Measurements from ENCODE around the gene SLC7A6. TPM values are rescaled to one million over a fixed set of nuclear protein-coding genes. Genes with fewer than 3 reads are reported as not detected.

Gene SLC7A6
- total and polyA plus RNA-seq, 2 experiments from 2014 or later = 17.3 to 20.9 TPM

GRCh38 chr16:68247932-68248331 is 16.4 kb upstream of the SLC7A6 start:
- H3K27ac ChIP-seq = no peak overlapping the region
- peaks cover 31% of the 10 kb centered on the region for H3K79me2 ChIP-seq (ENCODE audit: insufficient read depth)
- no peak overlapping the region for H3K4me3 ChIP-seq
- no peak overlapping the region for H2AFZ ChIP-seq
- H3F3A ChIP-seq (ENCODE audit: insufficient read depth) = no peaks in the 10 kb centered on the region
- no peak for DNase-seq
- H3K27me3 ChIP-seq (replicated peaks; ENCODE audit: insufficient read depth) = no peaks in the 10 kb centered on the region
- H3K9ac ChIP-seq = no peak overlapping the region
- no peaks in the 10 kb centered on the region for H3K9me3 ChIP-seq (ENCODE audit: low read depth)
- TF ChIP-seq EZH2phosphoT487 (IDR thresholded peaks at IDR 0.05; ENCODE audit: insufficient read depth, low read depth) = no peak
- TF ChIP-seq EZH2 (IDR thresholded peaks at IDR 0.05; ENCODE audit: insufficient read depth, poor library complexity, severe bottlenecking) = no peak
- H3K4me1 ChIP-seq (ENCODE audit: insufficient read depth) = peaks cover 10% of the 10 kb centered on the region
- H4K20me1 ChIP-seq (ENCODE audit: insufficient read depth) = no peaks in the 10 kb centered on the region
- no peaks in the 10 kb centered on the region for H3K9me2 ChIP-seq (ENCODE audit: insufficient read depth)
- WGBS, 2 experiments (ENCODE audit: low coverage in 1 of 2, low lambda C conversion rate in 2 of 2, missing lambda C conversion rate in 2 of 2) = 91 to 94% methylated on average over 4 of the region's 4 CpGs
- no peaks in the 10 kb centered on the region; the same call in 1 of the 2 replicates for H3K36me3 ChIP-seq (ENCODE audit: low read depth)
- no peak overlapping the region for H3K4me2 ChIP-seq (ENCODE audit: unreplicated experiment)
- in situ Hi-C loops (cut with MboI) = no loop called here

GRCh38 chr16:68249371-68249770 is 15.0 kb upstream of the SLC7A6 start:
- H4K20me1 ChIP-seq (ENCODE audit: insufficient read depth) = no peaks in the 10 kb centered on the region
- no peak overlapping the region for H3K4me2 ChIP-seq (ENCODE audit: unreplicated experiment)
- H3K36me3 ChIP-seq (ENCODE audit: low read depth) = no peaks in the 10 kb centered on the region; the same call in 1 of the 2 replicates
- WGBS, 2 experiments (ENCODE audit: low coverage in 1 of 2, low lambda C conversion rate in 2 of 2, missing lambda C conversion rate in 2 of 2) = 92 to 93% methylated on average over 3 to 4 of the region's 4 CpGs
- no peaks in the 10 kb centered on the region for H3F3A ChIP-seq (ENCODE audit: insufficient read depth)
- TF ChIP-seq EZH2phosphoT487 (IDR thresholded peaks at IDR 0.05; ENCODE audit: insufficient read depth, low read depth) (no peak), EZH2 (IDR thresholded peaks at IDR 0.05; ENCODE audit: insufficient read depth, poor library complexity, severe bottlenecking) (no peak)
- no peaks in the 10 kb centered on the region for H3K27me3 ChIP-seq (replicated peaks; ENCODE audit: insufficient read depth)
- H3K9me2 ChIP-seq (ENCODE audit: insufficient read depth) = no peaks in the 10 kb centered on the region
- peaks cover 10% of the 10 kb centered on the region for H3K4me1 ChIP-seq (ENCODE audit: insufficient read depth)
- no peak overlapping the region for H3K9ac ChIP-seq
- H3K4me3 ChIP-seq = no peak overlapping the region
- H3K79me2 ChIP-seq (ENCODE audit: insufficient read depth) = peaks cover 31% of the 10 kb centered on the region
- in situ Hi-C loops (cut with MboI) = no loop called here
- DNase-seq = no peak
- no peak overlapping the region for H3K27ac ChIP-seq
- H2AFZ ChIP-seq = no peak overlapping the region
- H3K9me3 ChIP-seq (ENCODE audit: low read depth) = no peaks in the 10 kb centered on the region

GRCh38 chr16:68250951-68251350 is 13.4 kb upstream of the SLC7A6 start:
- Histone ChIP-seq H3K9me3 (ENCODE audit: low read depth) (no peaks in the 10 kb centered on the region), H3K79me2 (ENCODE audit: insufficient read depth) (peaks cover 24% of the 10 kb centered on the region), H3K27me3 (replicated peaks; ENCODE audit: insufficient read depth) (no peaks in the 10 kb centered on the region), H3K4me1 (ENCODE audit: insufficient read depth) (peaks cover 8% of the 10 kb centered on the region), H3K4me2 (ENCODE audit: unreplicated experiment) (no peak overlapping the region), H3K9ac (no peak overlapping the region), H3K27ac (no peak overlapping the region), H3K4me3 (no peak overlapping the region), H3K36me3 (ENCODE audit: low read depth) (peaks cover 1% of the 10 kb centered on the region; the same call in 1 of the 2 replicates), H4K20me1 (ENCODE audit: insufficient read depth) (no peaks in the 10 kb centered on the region), H3F3A (ENCODE audit: insufficient read depth) (no peaks in the 10 kb centered on the region), H3K9me2 (ENCODE audit: insufficient read depth) (no peaks in the 10 kb centered on the region), H2AFZ (no peak overlapping the region)
- no peak for TF ChIP-seq EZH2phosphoT487 (IDR thresholded peaks at IDR 0.05; ENCODE audit: insufficient read depth, low read depth)
- no peak for TF ChIP-seq EZH2 (IDR thresholded peaks at IDR 0.05; ENCODE audit: insufficient read depth, poor library complexity, severe bottlenecking)
- DNase-seq = no peak
- WGBS, 2 experiments (ENCODE audit: low coverage in 1 of 2, low lambda C conversion rate in 2 of 2, missing lambda C conversion rate in 2 of 2) = 94% methylated on average over 6 of the region's 6 CpGs
- in situ Hi-C loops (cut with MboI) = no loop called here

GRCh38 chr16:68251832-68252231 is 12.5 kb upstream of the SLC7A6 start:
- Histone ChIP-seq H3K4me2 (ENCODE audit: unreplicated experiment) (no peak overlapping the region), H3K9me3 (ENCODE audit: low read depth) (no peaks in the 10 kb centered on the region), H3K9ac (no peak overlapping the region), H3K36me3 (ENCODE audit: low read depth) (peaks cover 4% of the 10 kb centered on the region; the same call in 1 of the 2 replicates), H3K27me3 (replicated peaks; ENCODE audit: insufficient read depth) (no peaks in the 10 kb centered on the region), H4K20me1 (ENCODE audit: insufficient read depth) (no peaks in the 10 kb centered on the region), H3F3A (ENCODE audit: insufficient read depth) (no peaks in the 10 kb centered on the region), H2AFZ (no peak overlapping the region), H3K79me2 (ENCODE audit: insufficient read depth) (peaks cover 16% of the 10 kb centered on the region), H3K27ac (no peak overlapping the region), H3K9me2 (ENCODE audit: insufficient read depth) (no peaks in the 10 kb centered on the region), H3K4me1 (ENCODE audit: insufficient read depth) (no peaks in the 10 kb centered on the region), H3K4me3 (no peak overlapping the region)
- no peak for TF ChIP-seq EZH2 (IDR thresholded peaks at IDR 0.05; ENCODE audit: insufficient read depth, poor library complexity, severe bottlenecking)
- no peak for TF ChIP-seq EZH2phosphoT487 (IDR thresholded peaks at IDR 0.05; ENCODE audit: insufficient read depth, low read depth)
- no peak for DNase-seq
- 77 to 83% methylated on average over 5 of the region's 5 CpGs for WGBS, 2 experiments (ENCODE audit: low coverage in 1 of 2, low lambda C conversion rate in 2 of 2, missing lambda C conversion rate in 2 of 2)
- in situ Hi-C loops (cut with MboI) = no loop called here

- no peak overlapping the region for H3K4me3 ChIP-seq
- peaks cover 4% of the 10 kb centered on the region; the same call in 1 of the 2 replicates for H3K36me3 ChIP-seq (ENCODE audit: low read depth)
- H3K4me2 ChIP-seq (ENCODE audit: unreplicated experiment) = no peak overlapping the region
- peaks cover 12% of the 10 kb centered on the region; the same call in 1 of the 2 replicates for H3K79me2 ChIP-seq (ENCODE audit: insufficient read depth)
- in situ Hi-C loops (cut with MboI) = no loop called here
- no peaks in the 10 kb centered on the region for H3K9me2 ChIP-seq (ENCODE audit: insufficient read depth)
- no peaks in the 10 kb centered on the region for H3K9me3 ChIP-seq (ENCODE audit: low read depth)
- no peaks in the 10 kb centered on the region for H3K27me3 ChIP-seq (replicated peaks; ENCODE audit: insufficient read depth)
- no peaks in the 10 kb centered on the region for H4K20me1 ChIP-seq (ENCODE audit: insufficient read depth)
- no peak overlapping the region for H2AFZ ChIP-seq
- H3F3A ChIP-seq (ENCODE audit: insufficient read depth) = no peaks in the 10 kb centered on the region; the same call in 1 of the 2 replicates
- H3K27ac ChIP-seq = no peak overlapping the region
- H3K9ac ChIP-seq = no peak overlapping the region
- 84 to 88% methylated on average over 5 of the region's 5 CpGs for WGBS, 2 experiments (ENCODE audit: low coverage in 1 of 2, low lambda C conversion rate in 2 of 2, missing lambda C conversion rate in 2 of 2)
- TF ChIP-seq EZH2 (IDR thresholded peaks at IDR 0.05; ENCODE audit: insufficient read depth, poor library complexity, severe bottlenecking) (no peak), EZH2phosphoT487 (IDR thresholded peaks at IDR 0.05; ENCODE audit: insufficient read depth, low read depth) (no peak)
- no peaks in the 10 kb centered on the region; the same call in 1 of the 2 replicates for H3K4me1 ChIP-seq (ENCODE audit: insufficient read depth)
- no peak for DNase-seq
Measured at GRCh38 chr16:68252383-68252782, 11.9 kb upstream of the SLC7A6 start.
